Endometrial microvascular endothelial cells (primary cell): Measurements from ENCODE around the gene CBX8. TPM values are rescaled to one million over a fixed set of nuclear protein-coding genes. Genes with fewer than 3 reads are reported as not detected.

Source experiments
- in situ Hi-C: cut with HindIII; loops from 2 replicates; pipeline ENCODE4 v1.10.0; 2017; ENCODE audit warnings: low sequenced_read_pairs, low pct_unique_long_range_greater_than_20kb; ENCODE audit errors: inconsistent ontology term
- total RNA-seq: library from RNA; depleted of rRNA; stranded (reverse); fragments of >200 nt; gene quantifications from one replicate; pipeline ENCODE4 v1.2.3, GENCODE V29; 2015; ENCODE audit errors: inconsistent ontology term

CBX8 gene
- total RNA-seq, 1 donor from 2014 or later: 2.1 TPM

DNA sequence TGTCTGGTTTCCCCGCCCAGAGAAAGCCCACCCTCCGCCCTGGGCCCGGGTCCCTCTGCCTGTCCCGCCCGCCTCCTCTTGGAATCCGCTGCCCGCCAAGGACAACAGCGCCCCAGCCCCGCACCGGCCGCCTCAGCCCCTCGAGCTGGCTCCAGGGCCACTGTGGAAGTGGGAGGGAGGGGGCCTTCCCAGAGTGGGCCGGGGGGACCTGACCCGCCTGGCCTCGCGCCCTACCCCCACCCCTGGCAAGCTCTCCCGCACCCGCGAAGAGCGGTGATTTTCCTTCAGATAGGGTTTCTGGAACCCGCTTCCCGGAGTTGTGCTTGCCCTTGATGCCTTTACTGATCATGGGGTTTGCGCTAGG, 2.3 kb upstream of the CBX8 start:
- in situ Hi-C loops: loop anchor here (25.0 kb wide), 1 partner anchor 188 kb away; no protein-coding TSS in a partner anchor

DNA sequence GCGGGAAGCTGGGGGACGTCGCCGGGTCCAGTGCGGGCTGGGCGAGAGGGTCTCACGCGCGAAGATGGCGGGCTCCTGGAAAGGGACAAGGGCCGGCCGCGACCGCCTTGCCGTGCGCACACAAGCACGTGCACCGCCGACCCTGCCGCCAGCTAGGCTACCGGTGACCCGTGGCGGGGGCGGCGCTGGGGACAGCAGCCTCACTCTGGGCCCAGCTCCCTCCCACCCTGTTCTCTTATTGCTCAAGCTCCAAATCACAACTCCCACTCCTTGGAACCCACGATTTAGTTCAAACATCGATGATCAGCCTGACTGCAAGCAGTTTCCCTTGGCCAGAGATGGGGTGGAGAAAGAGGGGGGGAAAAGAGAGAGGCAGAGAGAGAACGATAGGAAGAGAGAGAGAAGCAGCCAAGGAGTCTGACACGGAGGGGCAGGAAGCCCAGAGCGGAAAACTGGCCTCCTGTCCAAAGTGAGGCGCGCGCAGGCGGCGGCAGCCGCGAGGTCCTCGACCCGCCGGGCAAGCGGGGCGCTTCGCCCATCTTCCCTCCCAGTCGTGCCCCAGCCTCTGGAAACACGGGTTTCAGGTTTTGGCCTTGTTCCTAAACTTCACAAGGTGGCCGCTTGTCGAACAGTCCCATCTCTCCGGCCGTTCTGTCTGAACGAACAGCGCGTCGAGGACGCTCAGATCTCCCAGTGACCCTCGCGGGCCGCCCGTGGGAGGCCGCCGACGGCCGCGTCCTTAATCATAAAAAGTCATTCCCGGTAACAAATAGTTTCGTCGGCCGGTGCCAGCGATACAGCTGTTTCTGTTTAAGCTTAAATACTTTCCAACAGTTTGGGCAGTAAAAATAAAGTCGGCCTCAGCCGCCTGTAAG, 1.7 kb upstream of the CBX8 start:
- in situ Hi-C loops: loop anchor here (25.0 kb wide), 1 partner anchor 189 kb away; no protein-coding TSS in a partner anchor

DNA sequence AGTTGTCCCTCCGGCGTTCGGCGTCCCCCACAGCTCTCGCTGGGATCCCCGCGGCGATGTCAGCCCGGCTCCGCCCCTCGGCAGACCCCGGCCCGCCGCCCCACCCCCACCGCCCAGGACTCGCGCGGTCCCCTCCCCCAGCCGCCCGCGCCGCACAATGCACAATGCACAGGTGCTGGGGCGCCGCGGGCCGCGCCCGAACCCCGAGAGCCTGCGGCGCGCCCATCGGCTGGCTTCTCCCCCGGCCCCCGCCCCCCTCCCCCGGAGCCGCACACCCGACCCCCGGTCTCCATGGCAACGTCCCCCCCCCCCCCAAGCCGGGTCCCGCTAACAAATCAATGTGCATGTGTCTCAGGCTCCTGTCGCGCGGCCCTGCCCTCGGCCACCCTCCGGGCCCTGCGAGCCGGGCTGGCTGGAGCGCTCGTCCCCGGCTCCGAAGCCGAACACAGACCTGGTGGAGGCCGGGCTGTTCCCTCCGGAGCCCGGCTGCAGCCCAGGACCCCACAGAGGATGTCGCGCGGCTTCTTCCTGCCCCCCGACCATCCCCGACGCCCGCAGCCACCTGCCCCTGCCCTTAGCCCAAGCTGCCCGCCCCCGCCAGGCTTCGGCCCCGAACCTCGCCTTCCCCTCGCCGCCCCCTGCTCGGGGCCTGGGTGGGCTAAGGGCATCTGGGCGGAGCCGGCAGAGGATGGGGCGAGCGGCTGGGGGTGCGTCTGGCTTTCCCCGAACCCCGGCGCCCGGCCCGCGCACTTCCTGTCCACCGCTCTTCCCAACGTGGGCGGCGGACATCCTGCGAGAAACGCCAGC, 818 bp upstream of the CBX8 start:
- in situ Hi-C loops: loop anchor here (25.0 kb wide), 1 partner anchor 190 kb away; no protein-coding TSS in a partner anchor

DNA sequence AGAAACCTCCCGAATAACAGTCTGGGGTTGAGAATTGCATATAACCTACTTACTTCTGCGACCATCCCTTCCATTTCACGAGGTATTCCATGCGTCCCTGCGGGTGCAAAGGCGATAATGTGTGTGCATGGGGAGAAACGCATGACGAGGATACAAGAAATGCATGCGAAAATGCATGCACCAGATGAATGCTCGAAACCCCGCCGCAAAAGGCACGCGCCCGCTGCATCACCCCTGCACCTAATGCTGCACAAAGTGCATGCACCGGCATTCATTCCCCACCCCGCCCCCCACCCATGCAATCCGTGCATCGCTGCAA, 474 bp downstream of the CBX8 start:
- in situ Hi-C loops: loop anchor here (25.0 kb wide), 1 partner anchor 191 kb away; no protein-coding TSS in a partner anchor

DNA sequence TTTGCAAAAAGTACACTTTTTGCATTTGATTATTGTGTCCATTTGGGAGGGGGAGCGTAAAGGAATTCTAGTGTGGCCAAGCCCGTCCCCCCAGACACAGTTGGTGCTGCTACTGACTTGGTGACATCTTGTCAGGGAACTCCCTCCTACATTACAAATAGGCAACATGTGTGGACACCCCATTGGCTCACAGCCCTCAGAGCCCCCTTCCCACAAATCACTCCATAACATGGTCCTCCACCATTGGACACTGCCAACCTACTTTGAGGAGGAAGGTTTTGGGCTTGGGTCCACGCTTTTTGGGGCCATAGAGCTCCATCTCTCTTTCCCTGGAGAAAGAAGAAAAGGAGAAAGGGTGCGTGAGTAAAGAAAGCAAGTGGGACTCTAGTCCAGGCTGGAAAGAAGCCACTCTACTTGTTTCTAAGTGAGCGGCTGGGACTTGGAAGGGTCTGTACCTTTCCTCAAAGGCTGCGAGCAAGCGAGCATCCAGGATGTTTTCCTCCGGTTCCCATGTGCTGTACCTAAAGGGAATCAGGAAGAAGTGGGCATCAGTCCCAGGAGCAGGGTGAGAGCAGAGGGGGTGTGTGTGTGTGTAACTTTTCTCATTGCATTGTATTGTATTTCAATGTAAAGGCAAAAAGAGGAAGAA, 958 bp downstream of the CBX8 start:
- in situ Hi-C loops: loop anchor here (25.0 kb wide), 1 partner anchor 191 kb away; no protein-coding TSS in a partner anchor

DNA sequence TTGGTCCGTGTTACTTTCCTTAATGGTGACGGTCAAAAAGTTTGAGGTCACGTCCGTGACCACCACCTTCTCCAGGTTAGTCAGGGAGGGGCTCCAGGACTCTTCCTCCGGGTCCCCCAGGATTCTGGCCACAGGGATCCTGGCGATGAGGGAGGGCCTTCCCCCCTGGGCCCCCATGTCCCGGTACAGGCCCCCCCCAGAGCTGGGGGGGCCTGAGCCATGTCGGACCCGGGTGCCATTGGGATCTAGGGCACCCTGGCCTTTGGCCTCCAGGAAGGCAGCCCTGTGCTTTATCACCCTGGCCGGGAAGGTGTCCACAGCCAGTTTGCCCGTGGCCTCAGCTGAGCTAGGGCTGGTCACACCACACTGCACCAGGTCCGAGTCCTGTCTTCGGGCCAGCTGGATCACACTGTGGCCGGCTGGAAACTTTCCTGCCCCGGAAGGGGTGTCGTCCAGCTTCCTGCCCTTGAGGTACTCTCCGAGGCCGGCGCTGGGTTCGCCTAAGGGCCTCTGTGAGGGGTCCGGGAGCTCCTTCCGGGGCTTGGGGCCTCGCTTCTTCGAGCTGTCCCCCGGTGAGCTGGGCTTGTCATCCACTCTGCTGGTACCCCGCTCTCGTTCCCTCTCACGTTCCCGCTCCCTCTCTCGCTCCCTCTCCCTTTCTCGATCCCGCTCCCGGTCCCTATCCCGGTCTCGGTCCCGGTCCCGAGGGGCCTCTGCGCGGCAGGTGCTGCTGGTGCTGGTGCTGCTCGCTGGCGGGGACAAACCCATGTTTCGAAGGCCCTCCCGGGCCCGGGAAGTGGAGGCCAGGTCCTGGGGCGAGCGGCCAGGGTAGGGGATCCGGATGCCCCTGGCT, 2.0 kb downstream of the CBX8 start:
- in situ Hi-C loops: loop anchor here (25.0 kb wide), 1 partner anchor 192 kb away; no protein-coding TSS in a partner anchor

DNA sequence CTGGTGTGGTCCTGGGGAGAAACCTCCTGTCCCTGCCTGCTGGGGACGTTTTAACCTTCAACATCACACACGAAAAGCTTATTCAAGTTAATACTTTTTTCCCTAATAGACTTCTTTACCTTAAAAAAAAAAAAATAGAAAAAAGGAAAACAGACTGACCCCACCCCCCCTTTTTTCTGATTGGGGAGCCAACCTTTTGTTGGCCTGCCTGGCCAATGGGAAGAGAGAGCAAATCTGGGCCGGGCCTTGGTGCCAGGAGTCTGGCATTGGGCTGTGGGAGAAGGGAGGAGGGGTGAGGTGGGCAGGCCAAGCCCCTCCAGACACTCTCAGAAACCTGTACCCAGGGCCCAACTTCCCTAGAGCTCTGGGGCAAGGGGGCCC, 3.0 kb downstream of the CBX8 start:
- in situ Hi-C loops: loop anchor here (25.0 kb wide), 1 partner anchor 193 kb away; no protein-coding TSS in a partner anchor

DNA sequence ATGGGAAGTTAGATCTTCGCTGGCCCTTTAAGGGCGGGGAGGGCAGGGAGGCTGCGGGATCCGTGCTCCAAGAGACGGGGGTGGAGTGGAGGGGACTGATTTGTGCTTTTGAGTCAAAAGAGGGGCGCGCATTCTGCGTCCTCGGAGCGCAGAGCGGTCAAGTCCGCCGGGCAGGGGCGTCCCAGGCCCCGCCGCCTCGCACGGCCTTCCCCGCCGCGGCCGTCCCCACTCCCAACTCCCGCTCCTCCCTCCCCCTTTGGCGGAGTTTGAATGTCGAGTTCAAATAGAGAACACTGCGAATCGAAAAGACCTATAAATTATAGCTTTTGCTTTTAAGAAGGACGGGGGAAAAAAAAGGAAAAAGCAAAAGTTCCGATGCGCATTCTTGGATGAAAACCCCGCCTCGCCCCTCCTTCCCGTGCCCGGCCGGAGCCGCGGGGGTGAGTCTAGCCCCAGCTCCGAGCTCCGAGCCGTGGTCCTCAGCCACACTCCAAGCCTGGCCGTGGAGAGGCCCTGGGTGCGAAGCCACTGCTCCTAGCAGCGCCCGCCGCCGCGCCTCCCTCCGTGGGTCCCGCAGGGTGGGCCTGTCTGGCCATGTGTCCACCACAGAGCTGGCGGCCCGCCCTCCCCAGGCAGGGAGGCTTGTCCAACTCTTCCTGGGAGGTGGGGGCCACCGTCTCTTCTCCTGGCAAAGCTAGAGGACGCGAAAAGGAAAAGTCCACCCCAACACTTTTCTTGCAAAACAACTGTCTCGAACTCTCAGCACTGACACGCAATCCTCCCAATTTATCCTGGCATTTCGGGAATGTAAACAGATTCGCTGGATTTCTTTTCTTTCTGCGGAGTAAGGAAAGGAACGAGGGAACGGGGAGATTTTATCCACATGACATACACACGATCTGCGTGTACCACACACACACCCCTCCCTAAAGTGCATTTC, 3.6 kb downstream of the CBX8 start:
- in situ Hi-C loops: loop anchor here (25.0 kb wide), 1 partner anchor 194 kb away; no protein-coding TSS in a partner anchor

DNA sequence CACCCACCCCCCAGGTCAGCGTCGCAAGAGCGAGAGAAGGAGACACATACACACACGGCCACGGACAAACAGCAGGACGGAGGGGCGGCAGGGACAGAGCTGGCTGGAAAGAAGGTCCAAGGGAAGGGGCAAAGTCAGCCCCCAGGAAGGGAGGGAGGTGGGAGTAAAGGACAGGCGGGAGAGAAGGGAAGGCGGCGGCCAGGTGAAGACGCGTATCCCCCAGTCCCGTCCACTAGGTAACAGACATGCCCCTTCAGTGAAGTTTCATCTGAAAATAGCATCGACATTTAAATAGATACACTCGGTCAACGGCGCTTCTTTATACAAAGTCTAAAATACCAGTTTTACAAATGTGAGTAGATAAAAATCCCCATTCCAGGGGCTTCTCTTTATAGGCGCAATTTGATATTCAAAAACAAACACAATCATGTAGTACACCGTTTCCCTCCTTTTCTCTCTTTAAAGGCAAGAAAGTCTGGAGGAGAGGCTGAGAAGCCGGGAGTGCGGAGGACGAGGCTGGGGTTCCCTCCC, 4.5 kb downstream of the CBX8 start:
- in situ Hi-C loops: loop anchor here (25.0 kb wide), 1 partner anchor 195 kb away; no protein-coding TSS in a partner anchor

DNA sequence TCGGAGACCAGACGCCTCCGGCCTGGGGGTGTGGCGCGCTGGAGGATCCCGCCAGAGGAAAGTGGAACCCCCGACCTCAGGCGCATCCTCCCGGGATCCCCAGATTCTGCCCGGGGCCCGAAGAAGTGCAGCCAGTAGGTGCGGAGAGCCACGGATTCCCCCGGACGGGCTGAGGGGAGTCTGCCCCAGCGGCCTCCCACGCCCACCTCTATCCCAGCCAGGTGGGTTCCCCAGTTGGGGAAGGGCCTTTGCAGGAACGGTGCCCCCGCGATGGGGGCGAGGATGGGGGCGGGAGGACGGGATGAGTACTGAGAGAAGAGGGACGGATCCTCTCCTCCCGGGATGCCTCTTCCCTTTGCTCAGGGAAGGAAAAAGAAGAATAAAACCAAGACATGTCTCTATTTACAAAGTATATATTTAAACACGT, 5.1 kb downstream of the CBX8 start:
- in situ Hi-C loops: loop anchor here (25.0 kb wide), 1 partner anchor 196 kb away; no protein-coding TSS in a partner anchor

DNA sequence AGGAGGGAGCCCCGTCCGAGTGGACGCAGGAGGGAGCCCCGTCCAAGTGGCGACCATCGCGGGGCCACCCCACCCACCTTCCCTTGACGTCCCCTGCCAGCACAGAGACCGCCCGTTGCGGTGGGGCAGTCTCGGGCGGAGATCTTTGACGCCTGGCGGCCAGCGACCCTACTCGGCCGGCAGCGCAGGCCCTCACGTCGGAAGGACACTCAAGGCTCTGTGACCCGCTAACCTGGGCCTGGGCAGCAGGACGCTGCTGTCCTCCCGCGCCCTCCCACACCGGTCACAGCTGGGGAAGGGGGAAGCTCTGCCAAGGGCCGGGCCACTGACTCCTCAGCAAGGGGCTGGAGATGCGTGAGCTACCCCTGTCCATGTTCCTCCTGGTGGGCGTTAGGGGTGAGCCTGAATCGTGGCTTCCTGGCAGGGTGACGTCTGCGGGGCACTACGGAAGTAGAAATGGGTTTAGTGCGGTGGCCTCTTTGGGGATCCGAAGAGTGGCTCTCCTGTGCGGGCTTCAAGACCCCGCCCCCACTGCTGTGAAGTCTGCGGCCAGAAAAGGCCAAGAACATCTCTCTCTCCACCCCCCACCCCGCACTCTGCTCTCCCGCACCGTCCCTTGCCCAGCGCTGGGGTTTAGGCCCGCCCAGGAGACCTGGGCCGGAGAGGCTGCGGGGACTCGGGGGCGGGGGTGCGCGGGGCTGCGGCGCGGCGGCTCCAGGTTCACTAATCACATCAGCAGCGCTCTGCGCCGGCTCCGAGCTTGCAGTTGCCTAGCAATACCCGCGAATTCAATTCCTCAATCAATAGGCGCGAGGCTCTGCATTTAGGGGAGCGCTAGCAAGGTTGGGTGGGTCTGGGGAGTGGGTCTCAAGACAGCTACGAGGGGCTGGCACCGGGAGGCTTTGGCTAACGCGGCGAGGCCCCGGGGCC, 5.8 kb downstream of the CBX8 start:
- in situ Hi-C loops: loop anchor here (25.0 kb wide), 1 partner anchor 196 kb away; no protein-coding TSS in a partner anchor

DNA sequence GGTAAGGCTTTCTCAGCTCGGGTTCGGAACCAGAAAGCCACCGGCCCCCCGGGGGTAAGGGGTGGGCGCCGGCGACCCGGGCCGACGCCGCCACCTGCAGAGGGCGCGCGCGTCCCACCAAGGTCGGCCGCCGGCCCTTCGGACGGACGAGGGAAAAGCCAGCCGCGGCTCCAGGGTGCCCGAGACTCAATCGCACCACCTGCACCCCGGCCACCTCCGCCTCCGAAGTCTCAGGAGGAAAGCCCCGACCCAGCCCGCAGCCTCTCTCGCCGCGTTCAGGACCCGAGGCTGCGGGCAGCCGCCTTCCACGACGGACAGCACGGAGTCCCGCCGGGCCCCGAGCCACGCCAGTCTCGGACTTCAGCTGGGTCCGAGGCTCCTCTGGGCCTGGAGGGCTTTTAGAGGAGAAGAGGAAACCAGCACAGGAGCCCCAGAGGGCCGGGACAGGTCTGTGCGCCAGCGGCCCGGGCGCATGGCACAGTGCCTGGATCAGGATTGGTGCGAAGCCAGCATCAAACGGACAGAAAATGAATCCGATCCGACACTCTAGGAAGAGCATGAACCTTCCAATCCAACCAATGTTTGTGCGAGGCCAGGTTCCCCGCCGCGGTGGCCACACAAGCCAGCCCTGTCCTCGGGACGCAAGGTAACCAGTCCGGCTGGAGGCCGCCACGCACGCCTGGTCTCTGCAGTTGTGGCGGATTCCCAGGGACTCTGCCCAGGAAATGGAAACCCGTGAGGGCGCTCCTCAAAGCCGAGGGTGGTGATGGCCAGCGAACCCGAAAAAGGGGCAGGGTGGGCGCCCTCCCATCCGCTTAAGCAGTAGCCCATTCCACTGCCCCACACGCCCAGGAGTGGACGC, 6.7 kb downstream of the CBX8 start:
- in situ Hi-C loops: loop anchor here (25.0 kb wide), 1 partner anchor 197 kb away; no protein-coding TSS in a partner anchor

DNA sequence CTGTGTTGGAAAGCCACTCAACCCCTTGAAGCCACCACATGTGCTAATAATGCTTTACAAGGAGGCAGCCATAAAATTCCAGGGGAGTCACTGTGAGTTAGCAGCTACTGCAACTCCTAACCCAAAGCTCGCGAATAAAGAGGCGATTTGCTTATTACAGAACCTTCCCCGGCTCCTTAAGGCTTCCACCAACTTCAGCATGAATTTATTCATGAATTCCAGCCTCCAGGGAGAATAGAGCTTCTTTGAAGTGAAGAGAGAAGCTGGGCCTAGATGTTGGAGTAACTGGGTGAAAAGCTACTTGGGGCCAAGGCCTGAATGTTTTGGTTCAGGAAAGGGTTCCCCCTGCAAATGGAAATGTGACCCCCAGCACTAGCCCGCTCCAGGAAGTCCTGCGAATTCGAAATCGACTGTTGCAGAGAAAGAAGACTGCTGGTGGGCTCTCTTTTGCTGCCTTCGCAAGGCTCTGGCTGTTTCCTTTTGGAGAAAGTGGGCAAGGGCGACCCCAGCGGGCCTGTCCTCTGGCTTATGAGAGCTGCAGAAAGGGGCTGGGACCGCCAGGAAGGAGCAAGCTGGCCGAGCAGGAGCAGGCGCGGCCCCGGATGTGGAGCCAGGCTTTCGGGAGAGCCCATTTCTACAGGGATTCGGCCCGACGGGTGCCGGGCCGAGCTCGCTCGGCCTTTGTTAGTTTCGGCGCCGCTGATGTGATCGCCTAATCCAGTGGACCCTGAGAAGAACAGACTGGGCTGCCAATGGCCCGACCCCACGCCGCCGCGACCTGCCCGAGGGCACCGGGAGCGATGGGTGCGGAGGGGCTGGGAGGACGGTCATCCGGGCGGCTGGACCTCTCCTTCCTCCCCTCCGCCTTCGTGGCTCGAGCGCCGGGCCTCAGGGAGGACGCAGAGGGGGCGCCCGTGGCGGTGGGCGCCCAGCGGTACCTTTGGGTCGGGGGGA, 7.6 kb downstream of the CBX8 start:
- in situ Hi-C loops: loop anchor here (25.0 kb wide), 1 partner anchor 198 kb away; no protein-coding TSS in a partner anchor

DNA sequence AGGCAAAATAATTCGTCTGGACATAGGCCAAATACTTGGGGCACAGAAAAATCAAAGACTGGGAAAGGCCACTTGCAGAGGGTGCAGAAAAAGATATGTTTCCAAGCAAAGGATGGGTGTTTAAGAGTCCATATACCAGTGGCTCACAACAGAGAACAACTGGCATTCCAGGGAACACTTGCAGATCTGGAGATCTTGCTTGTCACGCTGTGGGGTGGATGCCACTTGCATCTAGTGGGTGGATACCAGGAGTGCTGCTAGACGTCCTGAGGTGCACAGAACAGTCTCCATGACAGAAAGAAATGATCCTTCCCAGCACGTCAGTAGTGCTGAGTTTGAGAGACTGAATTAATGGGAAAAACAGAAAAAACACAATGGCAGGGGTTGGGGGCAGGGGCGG, 8.4 kb downstream of the CBX8 start:
- in situ Hi-C loops: loop anchor here (25.0 kb wide), 1 partner anchor 199 kb away; no protein-coding TSS in a partner anchor
